Ascending aorta (tissue), 2 donors: ENCODE measurements around the gene ZNF497. TPM values are rescaled to one million over a fixed set of nuclear protein-coding genes. Genes with fewer than 3 reads are reported as not detected.

ENCODE experiments used
- DNase-seq, 2 donors: peaks; one replicate each; pipeline ENCODE4 v3.0.0-alpha.2; 2019; ENCODE audit warnings: low spot score in 2 of 2
- H3K27ac ChIP-seq, 2 donors: fragments of 200-600 bp; sonication (generic); one replicate each; pipeline ENCODE4 v1.5.1; 2016 to 2017; ENCODE audit warnings: mild to moderate bottlenecking in 1 of 2
- H3K27me3 ChIP-seq: fragments of 200-600 bp; sonication (generic); one replicate; pipeline ENCODE4 v1.5.1; 2017
- H3K36me3 ChIP-seq, 2 donors: fragments of 200-600 bp; sonication (generic); one replicate each; pipeline ENCODE4 v1.5.1; 2016
- H3K4me1 ChIP-seq, 2 donors: fragments of 200-600 bp; sonication (generic); one replicate each; pipeline ENCODE4 v1.5.1; 2016 to 2017; ENCODE audit warnings: mild to moderate bottlenecking in 1 of 2
- H3K4me3 ChIP-seq, 2 donors: fragments of 200-600 bp; sonication (generic); one replicate each; pipeline ENCODE4 v1.5.1; 2016 to 2017; ENCODE audit warnings: mild to moderate bottlenecking in 1 of 2
- H3K9me3 ChIP-seq, 2 donors: fragments of 200-600 bp; sonication (generic); one replicate each; pipeline ENCODE4 v1.5.1; 2016
- intact Hi-C: fragments of 100-400 bp; cut with DNase I; formaldehyde crosslinking; loops from one replicate; pipeline ENCODE4 v1.15.1; 2023
- total RNA-seq: library from RNA; depleted of rRNA; stranded (reverse); fragments of >200 nt; gene quantifications from one replicate; pipeline ENCODE4 v1.1.0, GENCODE V29; 2016
- TF ChIP-seq, protein P1 (sequence below), 3 experiments: fragments of 200-600 bp in 2 of 3; fragments of 450-650 bp in 1 of 3; sonication (generic) in 2 of 3; IDR thresholded peaks; one replicate each; pipeline ENCODE4 v1.5.1; 2016 to 2019; ENCODE audit warnings: antibody characterized with exemption in 3 of 3, mild to moderate bottlenecking in 1 of 3, moderate library complexity in 1 of 3

Gene ZNF497
- total RNA-seq, 1 donor from 2014 or later = not detected

GRCh38 chr19:58399903-58400302 is 37.4 kb upstream of the ZNF497 start:
- intact Hi-C loops = loop anchor here (2.0 kb wide), 1 partner anchor 99 kb away; no protein-coding TSS in a partner anchor
- TF ChIP-seq, protein P1, sequence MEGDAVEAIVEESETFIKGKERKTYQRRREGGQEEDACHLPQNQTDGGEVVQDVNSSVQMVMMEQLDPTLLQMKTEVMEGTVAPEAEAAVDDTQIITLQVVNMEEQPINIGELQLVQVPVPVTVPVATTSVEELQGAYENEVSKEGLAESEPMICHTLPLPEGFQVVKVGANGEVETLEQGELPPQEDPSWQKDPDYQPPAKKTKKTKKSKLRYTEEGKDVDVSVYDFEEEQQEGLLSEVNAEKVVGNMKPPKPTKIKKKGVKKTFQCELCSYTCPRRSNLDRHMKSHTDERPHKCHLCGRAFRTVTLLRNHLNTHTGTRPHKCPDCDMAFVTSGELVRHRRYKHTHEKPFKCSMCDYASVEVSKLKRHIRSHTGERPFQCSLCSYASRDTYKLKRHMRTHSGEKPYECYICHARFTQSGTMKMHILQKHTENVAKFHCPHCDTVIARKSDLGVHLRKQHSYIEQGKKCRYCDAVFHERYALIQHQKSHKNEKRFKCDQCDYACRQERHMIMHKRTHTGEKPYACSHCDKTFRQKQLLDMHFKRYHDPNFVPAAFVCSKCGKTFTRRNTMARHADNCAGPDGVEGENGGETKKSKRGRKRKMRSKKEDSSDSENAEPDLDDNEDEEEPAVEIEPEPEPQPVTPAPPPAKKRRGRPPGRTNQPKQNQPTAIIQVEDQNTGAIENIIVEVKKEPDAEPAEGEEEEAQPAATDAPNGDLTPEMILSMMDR (IDR thresholded peaks at IDR 0.05) = no peak
- no peaks in the 10 kb centered on the region for H3K9me3 ChIP-seq
- H3K36me3 ChIP-seq = peaks cover 0 to 3% of the 10 kb centered on the region in 2 donors
- peak overlapping the region in 1 of 2 donors; percentile 67 for H3K4me3 ChIP-seq
- H3K27ac ChIP-seq = no peak overlapping the region
- H3K27me3 ChIP-seq = no peaks in the 10 kb centered on the region
- peaks cover 7 to 10% of the 10 kb centered on the region in 2 donors for H3K4me1 ChIP-seq
- DNase-seq = no peak

- H3K27me3 ChIP-seq = no peaks in the 10 kb centered on the region
- peaks cover 11 to 17% of the 10 kb centered on the region in 2 donors for H3K36me3 ChIP-seq
- H3K9me3 ChIP-seq = no peaks in the 10 kb centered on the region
- DNase-seq = no peak
- no peak overlapping the region for H3K4me3 ChIP-seq
- peaks cover 7 to 10% of the 10 kb centered on the region in 2 donors for H3K4me1 ChIP-seq
- H3K27ac ChIP-seq = no peak overlapping the region
- TF ChIP-seq, protein P1 (IDR thresholded peaks at IDR 0.05) = no peak
- intact Hi-C loops = no loop called here
These were observed 36.0 kb upstream of the ZNF497 start for GRCh38 chr19:58398545-58398944.

DNA sequence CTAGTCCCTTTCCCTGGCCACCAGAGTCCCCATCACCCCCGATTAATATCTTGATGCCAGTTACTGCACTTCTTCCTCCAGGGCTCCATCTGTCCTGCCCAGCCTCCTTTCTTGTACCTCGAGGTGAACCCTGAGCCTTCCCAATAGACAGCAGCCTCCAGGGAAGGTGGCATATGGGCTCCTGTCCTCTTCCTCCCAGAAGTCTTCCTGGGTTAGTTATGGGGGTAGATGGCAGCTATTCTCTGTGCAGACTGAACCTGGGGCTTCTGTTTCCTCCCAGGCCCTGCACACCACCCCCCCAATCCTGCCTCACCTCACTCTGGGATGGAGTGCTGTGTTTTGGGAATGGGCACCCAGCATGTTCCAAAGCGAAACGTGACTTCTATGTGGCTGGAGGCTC is 35.5 kb upstream of the ZNF497 start:
- H3K4me1 ChIP-seq = peaks cover 7 to 10% of the 10 kb centered on the region in 2 donors
- no peak for DNase-seq
- H3K27ac ChIP-seq = no peak overlapping the region
- no peaks in the 10 kb centered on the region for H3K27me3 ChIP-seq
- H3K36me3 ChIP-seq = peaks cover 16 to 22% of the 10 kb centered on the region in 2 donors
- TF ChIP-seq, protein P1 (IDR thresholded peaks at IDR 0.05) = no peak
- intact Hi-C loops = no loop called here
- H3K9me3 ChIP-seq = no peaks in the 10 kb centered on the region
- H3K4me3 ChIP-seq = no peak overlapping the region

DNA sequence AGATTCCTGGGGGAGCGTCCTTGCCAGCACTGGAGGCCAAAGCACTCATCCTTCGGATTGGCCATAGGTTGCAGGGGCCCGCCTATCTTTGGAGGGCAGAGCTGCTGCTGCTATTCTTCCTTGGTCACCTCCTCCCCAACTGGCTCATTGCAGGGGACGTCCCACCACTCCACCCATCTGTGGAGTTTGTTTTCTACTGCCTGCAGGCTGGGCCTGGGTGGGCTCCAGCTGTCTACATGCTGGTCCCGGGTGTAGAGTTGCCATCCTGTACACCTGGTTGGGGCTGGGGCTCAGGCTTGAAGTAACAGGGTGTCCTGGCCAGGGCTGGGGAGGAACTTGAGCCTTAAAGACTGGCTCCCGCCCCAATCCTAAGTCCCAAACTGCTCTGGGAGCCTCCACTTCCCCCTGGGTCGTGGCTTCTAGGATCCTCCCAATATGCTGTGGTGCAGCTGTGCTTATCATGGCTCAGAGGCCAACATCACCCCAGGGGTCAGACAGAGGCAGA is 35.0 kb upstream of the ZNF497 start:
- Histone ChIP-seq H3K36me3 (peaks cover 21 to 27% of the 10 kb centered on the region in 2 donors), H3K4me3 (no peak overlapping the region), H3K27ac (no peak overlapping the region), H3K4me1 (peaks cover 7 to 10% of the 10 kb centered on the region in 2 donors), H3K27me3 (no peaks in the 10 kb centered on the region), H3K9me3 (no peaks in the 10 kb centered on the region)
- no peak for DNase-seq
- intact Hi-C loops = no loop called here
- TF ChIP-seq, protein P1 (IDR thresholded peaks at IDR 0.05) = no peak

DNA sequence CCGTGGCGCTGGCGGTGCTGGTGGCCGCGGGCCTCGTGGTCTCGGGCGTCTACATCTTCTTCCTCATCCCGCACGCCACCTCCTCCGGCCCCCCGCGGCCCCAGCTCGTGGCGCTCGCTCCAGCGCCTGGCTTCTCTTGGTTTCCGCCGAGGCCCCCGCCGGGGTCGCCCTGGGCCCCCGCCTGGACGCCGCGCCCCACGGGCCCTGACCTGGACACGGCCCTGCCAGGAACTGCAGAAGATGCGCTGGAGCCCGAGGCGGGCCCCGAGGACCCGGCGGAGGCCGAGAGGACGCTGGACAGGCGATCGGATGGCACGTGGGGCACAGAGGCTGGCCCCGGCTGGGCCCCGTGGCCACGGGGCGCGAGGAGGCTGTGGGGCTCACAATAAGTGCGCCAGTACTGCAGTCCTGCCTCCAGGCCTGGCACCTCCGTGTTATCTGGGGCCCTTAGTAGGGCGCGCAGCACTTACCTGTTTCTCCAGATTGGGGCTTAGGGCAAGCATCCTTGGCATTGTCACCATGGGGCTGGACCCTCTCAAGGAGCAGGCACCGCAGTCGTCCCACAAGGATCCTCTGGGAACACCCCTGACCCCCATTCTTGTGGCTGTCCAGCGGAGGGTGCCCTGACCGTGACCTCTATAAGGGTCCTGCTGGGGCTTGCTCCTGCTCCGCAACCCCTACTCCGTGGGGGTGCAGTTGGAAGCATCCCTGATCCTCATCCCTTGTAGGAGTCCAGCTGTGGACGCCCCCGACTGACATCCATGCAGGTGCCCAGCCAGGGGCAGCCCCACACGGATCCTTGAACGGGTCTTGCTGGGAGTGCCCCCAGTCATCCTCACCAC is 34.4 kb upstream of the ZNF497 start:
- no peak for DNase-seq
- Histone ChIP-seq H3K4me1 (peaks cover 7 to 10% of the 10 kb centered on the region in 2 donors), H3K9me3 (no peaks in the 10 kb centered on the region), H3K4me3 (no peak overlapping the region), H3K27ac (no peak overlapping the region), H3K36me3 (peaks cover 24 to 33% of the 10 kb centered on the region in 2 donors), H3K27me3 (no peaks in the 10 kb centered on the region)
- TF ChIP-seq, protein P1 (IDR thresholded peaks at IDR 0.05) = no peak
- intact Hi-C loops = no loop called here
